RPMI7951 (cell line): ENCODE results near the gene RNF169. TPM values are rescaled to one million over a fixed set of nuclear protein-coding genes. Genes with fewer than 3 reads are reported as not detected.
"Not testable (repeated sequence)": the region's sequence is repeated elsewhere in the genome, so short reads cannot be mapped to it uniquely, and the experiment has no call there.

Experiments used
- DNase-seq: peaks from one replicate; pipeline ENCODE4 v3.0.0-alpha.2; 2012; ENCODE audit warnings: low read depth
- total RNA-seq: library from RNA; depleted of rRNA; stranded (reverse); fragments of >200 nt; shearing (Covaris generic); gene quantifications from 2 replicates; pipeline ENCODE4 v1.2.3, GENCODE V29; 2014

The RNF169 gene
- total RNA-seq, 1 experiment from 2014 or later = 9.3 TPM

DNA sequence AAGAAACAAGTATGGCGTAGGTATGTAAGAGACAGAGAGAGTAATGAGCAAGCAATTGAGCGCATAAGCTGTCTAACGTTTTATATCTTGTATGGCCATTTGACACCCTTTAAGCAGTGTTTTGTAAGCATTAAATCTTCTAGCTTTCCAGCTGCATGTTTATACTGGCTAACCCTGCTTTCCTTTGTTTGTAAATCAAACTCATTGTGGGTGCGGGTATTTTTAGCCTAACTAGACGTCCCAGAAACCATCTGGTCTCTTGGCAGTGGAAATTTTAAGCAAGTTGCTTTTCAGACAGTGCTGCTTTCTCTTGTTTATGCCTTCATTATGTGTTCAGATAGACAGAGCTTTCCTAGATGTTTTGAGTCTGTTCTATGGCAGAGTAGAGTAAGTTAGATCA lies 73.5 kb downstream of the RNF169 start:
- DNase-seq = peak; percentile 8

GRCh38 chr11:74824285-74824982 lies 75.8 kb downstream of the RNF169 start:
- no peak for DNase-seq

- not testable (repeated sequence) for DNase-seq
Measured at GRCh38 chr11:74825596-74825995, 76.9 kb downstream of the RNF169 start.

DNA sequence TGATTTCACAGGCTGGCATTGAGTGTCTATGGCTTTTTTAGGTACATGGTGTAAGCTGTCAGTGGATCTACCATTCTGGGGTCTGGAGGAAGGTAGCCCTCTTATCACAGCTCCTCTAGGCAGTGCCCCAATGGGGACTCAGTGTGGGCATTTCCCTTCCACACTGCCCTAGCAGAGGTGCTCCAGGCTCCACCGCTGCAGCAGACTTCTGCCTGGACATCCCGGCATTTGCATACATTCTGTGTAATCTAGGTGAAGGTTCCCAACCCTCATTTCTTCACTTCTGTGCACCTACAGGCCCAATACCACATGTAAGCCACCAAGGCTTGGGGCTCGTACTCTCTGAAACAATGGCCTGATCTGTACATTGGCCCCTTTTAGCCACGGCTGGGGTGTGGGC lies 78.3 kb downstream of the RNF169 start:
- DNase-seq = no peak

- DNase-seq = no peak
Measured at GRCh38 chr11:74837191-74837590, 88.5 kb downstream of the RNF169 start.

GRCh38 chr11:74838188-74838587 lies 89.5 kb downstream of the RNF169 start:
- DNase-seq = no peak

DNA sequence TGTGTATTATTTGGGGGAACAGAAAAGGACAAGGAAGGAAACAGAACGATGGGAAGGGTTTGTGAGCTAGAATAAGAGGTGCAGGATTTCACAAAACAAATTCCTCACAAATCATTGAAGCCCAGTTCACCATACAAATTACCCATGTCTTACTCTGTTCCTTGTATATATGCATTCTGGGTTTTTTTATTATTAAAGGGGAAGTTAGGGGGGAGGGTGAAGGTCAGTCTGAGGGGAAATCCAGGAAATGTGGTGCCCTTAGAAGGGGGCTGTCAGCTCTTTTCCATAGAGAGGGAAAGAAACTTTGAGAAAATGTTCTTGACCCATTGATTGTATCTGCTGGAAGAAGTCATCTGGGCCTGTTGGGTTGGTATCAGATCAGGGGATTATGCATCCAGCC lies 90.8 kb downstream of the RNF169 start:
- DNase-seq = no peak

GRCh38 chr11:74839971-74840370 lies 91.3 kb downstream of the RNF169 start:
- DNase-seq = no peak

DNA sequence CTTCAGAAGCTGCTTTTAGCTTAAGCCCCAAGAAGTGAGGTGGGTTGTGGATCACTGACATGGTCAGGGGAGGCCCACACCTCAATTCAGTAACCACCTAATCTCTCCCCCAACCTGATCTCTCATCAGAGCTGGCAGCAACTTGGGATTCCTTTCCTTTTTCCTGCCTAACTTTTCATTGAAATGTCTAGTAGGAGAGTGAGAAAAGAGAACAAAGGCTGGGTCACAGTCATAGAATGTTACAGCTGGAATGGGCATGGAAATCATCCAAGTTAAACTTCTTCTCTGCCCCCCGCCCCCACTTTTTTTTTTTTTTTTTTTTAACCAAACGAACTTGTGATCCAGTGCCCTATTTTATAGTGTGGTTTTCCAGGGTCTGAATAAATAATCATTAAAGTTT lies 91.8 kb downstream of the RNF169 start:
- DNase-seq = no peak

DNA sequence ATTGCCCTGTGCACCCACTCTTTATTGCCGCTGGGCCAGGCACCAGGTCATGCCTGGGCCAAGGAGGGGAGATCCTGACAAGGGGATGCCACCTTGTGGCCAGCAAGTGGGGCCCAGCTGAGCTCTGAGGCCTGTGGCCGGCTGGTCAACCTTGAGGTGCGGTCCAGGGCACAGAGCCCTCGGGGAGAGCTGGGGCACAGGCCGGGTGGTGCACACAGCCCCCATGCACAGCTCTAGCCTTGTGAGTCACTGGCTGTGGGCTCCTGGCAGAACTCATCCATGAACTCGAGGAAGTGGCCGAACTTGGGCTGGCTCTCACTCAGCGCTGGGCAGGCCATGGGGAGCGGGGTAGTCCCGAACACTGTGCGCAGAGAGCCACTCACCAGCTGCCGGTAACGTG lies 94.3 kb downstream of the RNF169 start:
- DNase-seq = no peak

- DNase-seq = no peak
Measured at GRCh38 chr11:74844072-74844471, 95.4 kb downstream of the RNF169 start.

- DNase-seq = no peak
Measured at GRCh38 chr11:74844865-74845264, 96.2 kb downstream of the RNF169 start.

GRCh38 chr11:74845978-74846517 lies 97.4 kb downstream of the RNF169 start:
- DNase-seq = no peak

- no peak for DNase-seq
Measured at GRCh38 chr11:74846770-74847169, 98.1 kb downstream of the RNF169 start.

GRCh38 chr11:74847395-74847794 lies 98.7 kb downstream of the RNF169 start:
- DNase-seq = no peak

DNA sequence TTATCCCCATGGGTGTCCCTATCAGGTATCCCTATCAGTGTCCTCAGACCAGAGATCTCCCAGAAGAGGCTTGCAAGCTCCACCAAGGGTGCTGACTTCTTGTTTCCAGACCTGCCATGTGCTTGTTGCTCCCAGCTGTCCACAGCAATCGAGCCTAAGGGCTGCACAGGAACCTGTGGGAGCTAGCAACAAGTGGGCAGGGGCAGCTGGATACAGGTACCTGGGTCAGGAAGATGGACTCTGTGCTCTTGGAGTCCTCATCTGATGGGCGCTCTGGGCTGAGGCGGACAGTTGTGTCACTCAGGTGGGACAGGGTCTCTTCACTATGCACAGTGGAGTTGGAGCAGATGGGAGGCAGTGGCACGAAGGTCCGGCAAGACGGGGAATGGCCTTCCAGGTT lies 99.2 kb downstream of the RNF169 start:
- no peak for DNase-seq

GRCh38 chr11:74849525-74850391 lies 101.1 kb downstream of the RNF169 start:
- peak; percentile 63 for DNase-seq

DNA sequence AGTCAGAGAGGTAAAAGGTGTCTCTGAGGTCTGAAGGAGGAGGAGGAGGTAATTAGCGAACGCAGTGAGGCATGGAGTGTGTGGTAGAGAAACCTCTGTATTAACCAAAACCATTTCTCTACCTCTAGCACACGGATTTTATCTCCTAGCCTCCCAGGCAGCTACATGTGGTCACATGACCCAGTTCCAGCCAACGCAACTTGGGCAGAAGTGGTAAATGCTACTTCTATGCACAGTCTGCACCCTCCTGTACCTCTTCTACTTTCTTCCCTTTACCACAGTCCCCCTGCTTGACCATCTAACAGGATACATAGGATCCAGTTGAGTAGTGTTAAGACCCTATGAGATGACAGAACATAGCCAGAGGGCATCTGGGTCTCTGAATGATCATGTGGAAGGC lies 104.6 kb downstream of the RNF169 start:
- DNase-seq = no peak

- DNase-seq = no peak
Measured at GRCh38 chr11:74860743-74861142, 112.1 kb downstream of the RNF169 start.

- no peak for DNase-seq
Measured at GRCh38 chr11:74863410-74863809, 114.8 kb downstream of the RNF169 start.

DNA sequence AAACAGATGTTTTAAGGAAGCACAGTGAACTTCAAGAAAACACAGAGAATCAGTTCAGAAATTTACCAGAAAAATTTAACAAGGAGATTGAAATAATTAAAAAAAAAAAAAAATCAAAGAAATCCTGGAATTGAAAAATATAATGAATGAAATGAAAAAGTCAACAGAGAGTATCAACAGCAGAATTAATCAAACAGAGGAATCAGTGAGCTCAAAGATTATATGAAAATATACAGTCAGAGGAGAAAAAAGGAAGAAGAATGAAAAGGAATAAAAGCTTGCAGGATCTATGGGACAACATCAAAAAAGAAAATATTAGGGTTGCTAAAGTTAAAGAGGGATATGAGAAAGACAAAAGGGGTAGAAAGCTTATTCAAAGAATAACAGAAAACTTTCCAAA lies 117.9 kb downstream of the RNF169 start:
- DNase-seq = no peak

DNA sequence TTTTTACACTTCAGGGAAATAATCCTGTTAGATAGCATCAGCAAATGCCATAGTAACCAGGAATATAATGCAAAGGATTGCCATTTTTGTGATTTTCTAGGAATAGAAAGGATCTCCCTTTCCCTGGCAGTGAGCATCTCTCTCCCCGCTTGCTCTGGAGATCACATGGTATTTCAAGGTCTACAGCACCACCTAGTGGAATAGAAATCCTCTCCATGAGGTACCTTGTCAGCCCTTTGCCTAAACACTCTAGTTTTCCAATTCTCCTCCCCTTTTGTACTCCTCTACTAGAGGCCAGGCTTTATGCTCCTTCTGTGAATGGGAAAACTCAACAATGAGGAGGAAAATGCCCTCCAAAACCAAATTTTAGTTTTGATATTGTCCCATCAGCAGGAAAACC lies 121.8 kb downstream of the RNF169 start:
- peak; percentile 23 for DNase-seq

DNA sequence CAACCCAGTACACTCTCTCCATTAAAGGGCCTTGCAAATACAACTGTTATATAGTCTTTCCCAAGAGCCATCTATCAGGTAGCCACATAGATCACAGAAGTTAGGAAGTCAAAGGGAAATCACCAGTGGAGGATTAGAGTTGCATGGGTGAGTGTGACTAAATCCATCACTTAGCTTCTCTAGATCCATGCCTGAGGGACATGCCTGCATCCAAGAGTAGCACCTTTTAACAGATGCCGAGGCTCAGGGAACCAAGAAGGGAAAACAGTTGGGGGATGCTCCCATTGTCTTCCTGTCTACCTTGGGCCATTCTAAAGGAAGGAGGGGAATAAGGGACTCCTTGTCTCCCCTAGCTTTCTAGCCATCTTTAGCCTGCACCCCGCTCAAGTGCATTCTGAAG lies 122.4 kb downstream of the RNF169 start:
- DNase-seq = no peak
